Adipose tissue (tissue), 3 donors: ENCODE results near the gene PYGO2. TPM values are rescaled to one million over a fixed set of nuclear protein-coding genes. Genes with fewer than 3 reads are reported as not detected.
"Not testable (repeated sequence)": the region's sequence is repeated elsewhere in the genome, so short reads cannot be mapped to it uniquely, and the experiment has no call there.

Experiments
- H3K27ac ChIP-seq: one replicate; pipeline ENCODE4 v1.5.1; 2013; ENCODE audit warnings: low read depth, low read length
- WGBS, 3 donors: extraction: QIAGEN DNeasy Blood & Tissue Kit; methylation state at CpG; one replicate each; pipeline ENCODE4 v1.1.7; 2013; 5-methylcytosine and 5-hydroxymethylcytosine counted together
- polyA plus RNA-seq, 3 donors: library from polyadenylated mRNA; stranded (reverse); fragments of 200-250 nt; gene quantifications; one replicate each; pipeline ENCODE4 v1.2.3, GENCODE V29; 2013
- donor health status: healthy with polysubstance abuse.
- donor health status: Bipolar disorder and iron deficiency.
- donor health status: healthy.

Gene PYGO2
- polyA plus RNA-seq, 3 donors, result 9.1 to 13.9 (median 13.4) TPM

DNA sequence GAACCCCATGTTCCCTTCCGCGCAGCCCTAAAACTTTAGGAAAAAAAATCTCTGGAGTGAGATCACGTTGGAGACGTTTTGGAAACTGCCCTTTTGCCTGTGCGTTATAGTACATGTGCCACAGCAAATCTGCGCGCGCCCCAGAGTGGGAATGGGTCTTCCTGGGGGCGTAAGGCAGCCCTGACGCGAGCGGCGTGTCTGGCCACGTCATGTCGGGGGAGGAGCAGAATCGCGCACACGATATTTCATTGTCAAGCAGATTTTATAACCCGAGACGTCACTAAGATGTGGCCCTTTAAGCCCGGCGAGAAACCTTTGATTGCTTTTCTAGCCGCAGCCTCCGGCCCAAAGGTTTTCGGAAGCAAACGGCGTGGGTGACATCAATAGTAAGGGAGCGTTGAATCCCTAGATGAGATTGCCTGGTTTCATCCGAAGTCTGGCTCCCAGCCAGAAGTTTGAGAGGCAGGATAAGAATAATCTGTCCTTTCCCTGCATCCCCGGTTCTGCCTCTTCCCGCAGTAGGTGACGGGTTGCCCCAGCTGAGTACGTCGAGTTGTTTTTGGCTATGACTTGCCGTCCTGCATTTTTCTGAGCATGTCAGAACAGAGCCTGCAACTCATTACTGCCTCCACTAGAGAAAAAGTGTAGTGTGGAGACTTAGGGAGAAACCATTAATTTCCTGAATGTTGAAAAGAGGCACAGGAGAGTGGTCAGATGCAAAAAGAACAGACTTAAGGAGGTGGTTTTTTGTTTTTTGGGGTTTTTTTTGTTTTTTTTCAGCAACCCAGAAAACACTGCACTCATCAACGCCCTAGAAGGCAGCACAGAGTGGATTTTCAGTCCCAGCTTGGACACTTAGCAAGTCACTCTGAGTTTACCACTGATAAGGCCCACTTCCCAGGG lies 24.2 kb downstream of the PYGO2 start:
- WGBS, 3 donors, result 1% methylated on average over 36 of the region's 36 CpGs
- peak overlapping the region; percentile 84 for H3K27ac ChIP-seq

- H3K27ac ChIP-seq, result peak within 1 kb of the TSS; percentile 84
- WGBS, 3 donors, result 0% methylated on average over 45 of the region's 45 CpGs
Observed at GRCh38 chr1:154936555-154937084, 25.0 kb downstream of the PYGO2 start, which contains the start of gene PMVK. TSS of gene PMVK (minus strand) at chr1:154936719. CDS start at chr1:154936685, 34 bp downstream.

DNA sequence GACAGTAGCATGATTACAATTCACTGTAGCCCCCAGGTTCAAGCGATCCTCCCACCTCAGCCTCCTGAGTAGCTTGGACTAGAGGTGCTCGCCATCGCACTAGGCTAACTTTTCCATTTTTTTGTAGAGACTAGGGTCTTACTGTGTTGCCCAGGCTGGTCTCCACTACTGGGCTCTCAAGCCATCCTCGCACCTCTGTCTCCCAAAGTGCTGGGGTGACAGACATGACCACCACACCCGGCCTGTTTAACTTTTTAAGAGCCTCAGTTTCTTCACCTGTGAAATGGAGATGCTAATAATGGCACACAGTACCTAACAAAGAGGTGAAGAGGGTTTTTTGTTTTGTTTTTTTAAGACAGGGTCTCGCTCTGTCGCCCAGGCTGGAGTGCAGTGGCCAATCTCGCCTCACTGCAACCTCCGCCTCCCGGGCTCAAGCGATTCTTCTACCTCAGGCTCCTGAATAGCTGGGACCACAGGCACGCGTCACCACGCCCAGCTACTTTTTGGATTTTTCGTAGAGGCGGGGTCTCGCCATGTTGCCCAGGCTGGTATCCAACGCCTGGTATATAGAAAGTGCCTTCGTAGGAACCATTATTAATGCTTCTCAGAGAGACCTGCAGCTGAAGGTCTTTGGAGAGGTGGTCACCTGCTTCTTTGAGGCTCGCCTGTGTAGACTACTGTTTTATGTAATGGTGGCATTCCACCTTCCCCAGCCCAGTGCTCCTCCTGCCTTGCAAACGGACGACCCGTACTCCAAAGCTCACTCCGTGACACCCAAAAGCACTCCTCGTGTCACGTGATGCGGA lies 25.6 kb downstream of the PYGO2 start:
- WGBS, 3 donors, result 36 to 45% (median 41%) methylated on average over 27 of the region's 27 CpGs
- peak overlapping the region; percentile 84 for H3K27ac ChIP-seq

DNA sequence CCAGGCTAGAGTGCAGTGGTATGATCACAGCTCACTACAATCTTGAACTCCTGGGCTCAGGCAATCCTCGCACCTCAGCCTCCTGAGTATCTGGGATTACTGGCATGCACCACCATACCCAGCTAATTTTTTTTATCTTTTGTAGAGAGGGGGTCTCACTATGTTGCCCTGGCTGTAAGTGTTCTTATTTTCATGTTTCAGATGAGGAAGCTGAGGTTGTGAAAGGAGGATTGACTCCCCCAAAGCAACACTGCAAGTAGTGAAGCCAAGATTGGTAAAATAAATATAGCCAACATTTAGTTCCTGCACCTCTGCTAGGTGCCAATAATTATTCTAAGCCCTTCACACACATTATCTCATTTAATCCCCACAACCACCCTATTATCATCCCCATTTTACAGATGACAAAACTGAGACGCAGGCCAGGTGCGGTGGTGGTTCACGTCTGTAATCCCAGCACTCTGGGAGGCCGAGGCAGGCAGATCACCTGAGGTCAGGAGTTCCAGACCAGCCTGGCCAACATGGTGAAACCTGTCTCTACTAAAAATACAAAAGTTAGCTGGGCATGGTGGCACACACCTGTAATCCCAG lies 27.1 kb downstream of the PYGO2 start:
- H3K27ac ChIP-seq, result no peak overlapping the region
- 94 to 96% (median 95%) methylated on average over 5 of the region's 5 CpGs for WGBS, 3 donors

DNA sequence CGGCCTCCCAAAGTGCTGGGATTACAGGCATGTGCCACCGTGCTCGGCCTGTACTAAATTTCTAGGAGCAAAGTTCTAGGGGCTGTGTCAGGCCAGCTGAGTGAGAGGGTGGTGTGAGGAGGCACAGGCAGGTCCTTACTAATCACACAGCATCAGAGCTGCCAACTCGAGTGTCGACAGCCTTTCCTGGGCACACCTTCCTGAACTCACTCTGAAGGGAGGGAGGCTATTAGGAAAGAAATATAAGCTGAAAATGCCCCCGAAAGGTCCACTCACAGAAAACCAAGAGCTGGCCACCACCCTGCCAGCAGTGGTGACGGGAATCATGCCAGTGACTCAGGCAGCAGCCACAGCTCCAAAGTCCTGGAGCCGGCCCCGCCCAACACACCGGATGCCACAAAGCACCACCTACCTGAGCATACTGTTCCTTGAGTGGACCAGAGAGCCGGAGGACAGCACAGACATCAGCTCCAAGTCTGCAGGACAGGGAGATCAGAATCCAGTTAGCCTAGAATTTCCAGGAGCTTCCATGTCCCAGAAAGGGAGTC lies 29.6 kb downstream of the PYGO2 start:
- 82 to 91% (median 89%) methylated on average over 11 of the region's 11 CpGs for WGBS, 3 donors

GRCh38 chr1:154926201-154926600 lies 35.4 kb downstream of the PYGO2 start:
- 75 to 92% (median 80%) methylated on average over 13 of the region's 13 CpGs for WGBS, 3 donors

More for the DNA sequence above, 29.6 kb downstream of the PYGO2 start:
- H3K27ac ChIP-seq, result no peak overlapping the region

GRCh38 chr1:154925335-154926170 lies 36.0 kb downstream of the PYGO2 start:
- no peak overlapping the region for H3K27ac ChIP-seq
- 77 to 94% (median 82%) methylated on average over 3 of the region's 3 CpGs for WGBS, 3 donors

More at GRCh38 chr1:154926201-154926600, 35.4 kb downstream of the PYGO2 start:
- no peak overlapping the region for H3K27ac ChIP-seq

DNA sequence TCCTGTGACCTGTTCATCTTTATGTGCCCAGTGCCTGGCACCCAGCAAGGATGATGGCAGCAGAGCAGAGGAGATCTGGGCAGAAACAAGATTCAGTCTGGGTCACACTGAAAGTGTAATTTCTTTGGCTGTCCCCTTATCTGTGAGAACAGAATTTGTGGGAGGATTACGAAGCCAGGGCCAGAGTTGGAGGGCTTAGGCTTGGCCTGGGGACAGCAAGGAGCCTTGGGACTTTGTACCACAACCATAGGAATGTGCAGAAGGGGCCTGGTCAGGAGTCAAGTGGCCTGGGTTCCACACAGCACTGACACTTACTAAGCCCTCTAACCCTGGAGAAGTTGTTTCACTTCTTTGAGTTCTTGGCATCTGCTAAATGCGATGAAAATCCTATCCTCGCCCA lies 37.9 kb downstream of the PYGO2 start:
- no peak overlapping the region for H3K27ac ChIP-seq
- 91 to 95% (median 92%) methylated on average over 3 of the region's 3 CpGs for WGBS, 3 donors

DNA sequence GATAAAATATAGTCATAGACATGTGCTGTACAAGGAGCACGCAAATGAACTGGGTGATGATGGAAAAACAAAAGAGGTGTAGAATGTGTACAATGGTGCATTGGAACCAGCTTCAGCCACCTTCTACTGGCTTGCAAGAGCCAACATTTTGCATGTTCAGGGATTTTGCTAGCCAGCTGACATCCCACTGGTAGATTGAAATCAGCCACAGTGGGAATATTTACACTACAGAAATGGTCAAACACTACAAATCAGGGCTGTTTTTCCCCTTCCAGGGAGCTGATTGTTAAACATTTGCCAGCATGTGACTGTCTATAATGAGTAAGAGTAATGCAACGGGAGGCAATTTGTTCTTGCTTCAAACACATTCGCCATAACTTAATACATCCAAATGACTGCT lies 48.3 kb downstream of the PYGO2 start:
- WGBS, 3 donors, result 83 to 92% (median 91%) methylated on average over 3 of the region's 3 CpGs
- H3K27ac ChIP-seq, result no peak overlapping the region

- 79 to 89% (median 85%) methylated on average over 2 of the region's 2 CpGs for WGBS, 3 donors
- H3K27ac ChIP-seq, result no peak overlapping the region
Observed at GRCh38 chr1:154912755-154913154, 48.8 kb downstream of the PYGO2 start.

- WGBS, 3 donors, result 86 to 90% (median 87%) methylated on average over 8 of the region's 8 CpGs
- no peak overlapping the region for H3K27ac ChIP-seq
Observed at GRCh38 chr1:154911691-154912550, 49.7 kb downstream of the PYGO2 start.

GRCh38 chr1:154910851-154911250 lies 50.7 kb downstream of the PYGO2 start:
- H3K27ac ChIP-seq, result no peak overlapping the region
- WGBS, 3 donors, result 87 to 96% (median 94%) methylated on average over 5 of the region's 5 CpGs

DNA sequence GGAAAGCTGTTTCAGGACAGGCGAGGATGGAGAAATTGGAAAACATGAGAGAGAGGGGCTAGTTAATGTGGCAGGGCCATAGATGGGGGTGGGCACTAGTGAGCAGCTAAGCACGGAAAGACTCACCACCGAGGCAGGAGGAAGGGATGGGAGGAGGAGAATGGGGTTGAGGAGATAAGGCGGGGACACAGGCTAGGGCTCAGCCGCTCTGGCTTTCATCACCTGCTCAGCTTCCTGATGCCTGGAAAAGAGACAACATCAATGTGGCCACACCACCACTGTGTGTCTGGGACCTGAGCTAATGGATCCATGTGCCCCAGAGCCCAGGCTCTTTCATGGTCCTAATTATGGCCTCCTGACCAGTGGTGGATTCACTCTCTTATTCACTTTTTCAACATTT lies 52.6 kb downstream of the PYGO2 start:
- H3K27ac ChIP-seq, result no peak overlapping the region
- WGBS, 3 donors, result 88 to 93% (median 88%) methylated on average over 5 of the region's 5 CpGs

DNA sequence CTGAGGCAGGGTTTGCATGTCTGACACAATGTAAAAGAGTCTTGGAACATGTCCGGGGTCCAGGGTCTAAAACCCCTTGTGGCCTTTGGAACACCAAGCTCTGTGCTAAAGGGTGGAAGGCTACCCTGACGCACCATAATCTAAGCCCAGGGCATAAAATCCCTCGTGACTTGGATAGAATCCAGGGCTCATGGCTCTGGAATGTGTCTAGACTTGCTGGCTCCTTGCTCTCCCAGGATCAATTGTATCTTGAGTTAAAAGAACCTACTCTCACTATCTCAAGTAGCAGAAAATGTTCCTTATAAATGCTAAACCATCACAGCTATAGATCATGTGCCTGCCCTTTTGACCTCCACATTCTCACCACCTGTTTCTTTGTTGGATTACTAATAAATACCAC lies 53.5 kb downstream of the PYGO2 start:
- not testable (repeated sequence) for H3K27ac ChIP-seq
- WGBS, 3 donors, result 60 to 67% (median 66%) methylated on average over 3 of the region's 3 CpGs
